ENCODE data around the gene DLGAP4.

DNA sequence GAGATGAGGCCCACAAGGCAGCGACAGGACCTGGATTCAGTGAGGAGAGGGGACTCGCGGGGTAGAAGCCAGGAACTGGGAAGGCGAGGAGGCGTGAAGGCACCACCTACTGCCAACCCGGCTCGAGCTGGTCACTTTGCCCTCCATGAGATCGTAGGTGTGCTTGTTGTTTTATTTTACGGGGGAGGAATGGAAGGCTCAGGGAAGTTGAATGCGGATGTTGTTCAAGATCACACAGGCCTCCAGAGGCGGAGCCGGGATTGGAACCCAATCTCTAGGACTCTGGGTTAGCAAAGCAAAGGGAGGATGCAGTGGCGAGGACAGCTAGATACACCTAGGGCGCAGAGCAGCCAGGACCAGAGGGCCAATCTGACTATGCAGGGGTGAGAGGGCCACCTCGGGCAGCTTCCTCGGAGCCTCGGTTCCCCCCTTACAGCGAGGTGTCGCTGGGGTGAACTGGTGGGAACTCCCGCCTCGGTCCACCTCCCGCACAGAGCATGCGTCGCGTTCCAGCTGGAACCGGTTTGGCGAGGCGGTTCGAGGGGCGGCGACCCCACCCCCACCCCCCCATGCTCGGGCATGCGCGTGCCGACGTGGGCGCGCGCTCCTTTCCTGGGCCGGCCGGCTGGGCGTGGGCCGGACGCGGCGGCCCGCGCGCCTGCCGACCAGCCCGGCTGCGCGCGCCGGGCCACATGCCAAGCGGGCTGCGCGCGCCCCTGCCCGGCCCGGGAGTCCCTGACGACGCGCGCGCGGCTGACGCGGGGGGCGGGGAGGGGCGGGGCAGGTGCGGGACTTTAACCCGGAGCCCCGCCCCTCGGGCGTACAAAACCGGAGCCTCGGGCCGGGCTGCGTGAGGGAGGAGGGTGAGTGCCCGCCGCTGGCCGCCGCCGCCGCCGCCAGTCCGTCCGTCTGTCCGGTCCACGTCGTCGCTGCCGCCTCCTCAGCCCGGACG is 154.8 kb downstream of the DLGAP4 start:
- TF ChIP-seq, protein P1, sequence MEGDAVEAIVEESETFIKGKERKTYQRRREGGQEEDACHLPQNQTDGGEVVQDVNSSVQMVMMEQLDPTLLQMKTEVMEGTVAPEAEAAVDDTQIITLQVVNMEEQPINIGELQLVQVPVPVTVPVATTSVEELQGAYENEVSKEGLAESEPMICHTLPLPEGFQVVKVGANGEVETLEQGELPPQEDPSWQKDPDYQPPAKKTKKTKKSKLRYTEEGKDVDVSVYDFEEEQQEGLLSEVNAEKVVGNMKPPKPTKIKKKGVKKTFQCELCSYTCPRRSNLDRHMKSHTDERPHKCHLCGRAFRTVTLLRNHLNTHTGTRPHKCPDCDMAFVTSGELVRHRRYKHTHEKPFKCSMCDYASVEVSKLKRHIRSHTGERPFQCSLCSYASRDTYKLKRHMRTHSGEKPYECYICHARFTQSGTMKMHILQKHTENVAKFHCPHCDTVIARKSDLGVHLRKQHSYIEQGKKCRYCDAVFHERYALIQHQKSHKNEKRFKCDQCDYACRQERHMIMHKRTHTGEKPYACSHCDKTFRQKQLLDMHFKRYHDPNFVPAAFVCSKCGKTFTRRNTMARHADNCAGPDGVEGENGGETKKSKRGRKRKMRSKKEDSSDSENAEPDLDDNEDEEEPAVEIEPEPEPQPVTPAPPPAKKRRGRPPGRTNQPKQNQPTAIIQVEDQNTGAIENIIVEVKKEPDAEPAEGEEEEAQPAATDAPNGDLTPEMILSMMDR (IDR thresholded peaks at IDR 0.05), result peak in 4 of 7 experiments; percentile 7 to 48 (median 26)
- TF ChIP-seq POLR2A (IDR thresholded peaks at IDR 0.05), result peak; percentile 84 to 93 (median 86)

All from body of pancreas (tissue), 4 donors.